ENCODE measurements around the gene UBAC1. TPM values are rescaled to one million over a fixed set of nuclear protein-coding genes. Genes with fewer than 3 reads are reported as not detected.
"Not testable (repeated sequence)": the region's sequence is repeated elsewhere in the genome, so short reads cannot be mapped to it uniquely, and the experiment has no call there.

Gene UBAC1
- total RNA-seq, 1 donor: 23.0 TPM

GRCh38 chr9:135951889-135952663 is 9.1 kb downstream of the UBAC1 start:
- H3K4me3 ChIP-seq (ENCODE audit: low read depth, low read length): no peak overlapping the region
- TF ChIP-seq CTCF (IDR thresholded peaks at IDR 0.05; ENCODE audit: insufficient read depth, low read length): no peak
- no peak for DNase-seq (ENCODE audit: low read depth)

GRCh38 chr9:135951310-135951709 is 9.9 kb downstream of the UBAC1 start:
- not testable (repeated sequence) for H3K4me3 ChIP-seq (ENCODE audit: low read depth, low read length)

GRCh38 chr9:135950841-135951240 is 10.3 kb downstream of the UBAC1 start:
- not testable (repeated sequence) for H3K4me3 ChIP-seq (ENCODE audit: low read depth, low read length); DNase-seq (ENCODE audit: low read depth)

More at GRCh38 chr9:135951310-135951709, 9.9 kb downstream of the UBAC1 start:
- not testable (repeated sequence) for DNase-seq (ENCODE audit: low read depth)

GRCh38 chr9:135950135-135950682 is 11.0 kb downstream of the UBAC1 start:
- no peak overlapping the region for H3K4me3 ChIP-seq (ENCODE audit: low read depth, low read length)
- TF ChIP-seq CTCF (IDR thresholded peaks at IDR 0.05; ENCODE audit: insufficient read depth, low read length): no peak
- no peak for DNase-seq (ENCODE audit: low read depth)

- no peak for TF ChIP-seq CTCF (IDR thresholded peaks at IDR 0.05; ENCODE audit: insufficient read depth, low read length)
Measured at GRCh38 chr9:135949501-135950134, 11.6 kb downstream of the UBAC1 start.

GRCh38 chr9:135948968-135949367 is 12.2 kb downstream of the UBAC1 start:
- no peak overlapping the region for H3K4me3 ChIP-seq (ENCODE audit: low read depth, low read length)
- no peak for DNase-seq (ENCODE audit: low read depth)
- TF ChIP-seq CTCF (IDR thresholded peaks at IDR 0.05; ENCODE audit: insufficient read depth, low read length): no peak

More at GRCh38 chr9:135949501-135950134, 11.6 kb downstream of the UBAC1 start:
- DNase-seq (ENCODE audit: low read depth): no peak
- no peak overlapping the region for H3K4me3 ChIP-seq (ENCODE audit: low read depth, low read length)

GRCh38 chr9:135948446-135948845 is 12.7 kb downstream of the UBAC1 start:
- TF ChIP-seq CTCF (IDR thresholded peaks at IDR 0.05; ENCODE audit: insufficient read depth, low read length): no peak
- DNase-seq (ENCODE audit: low read depth): no peak
- no peak overlapping the region for H3K4me3 ChIP-seq (ENCODE audit: low read depth, low read length)
